ENCODE data around the gene TMEM63C.

Gene TMEM63C

GRCh38 chr14:77208979-77209318 is 27.4 kb downstream of the TMEM63C start:
- TF ChIP-seq EP300 (IDR thresholded peaks at IDR 0.05; ENCODE audit: borderline replicate concordance) (no peak), NFIC (IDR thresholded peaks at IDR 0.05) (no peak)

- TF ChIP-seq TEAD4 (IDR thresholded peaks at IDR 0.05) (no peak), USF1 (IDR thresholded peaks at IDR 0.05) (no peak), TCF12 (IDR thresholded peaks at IDR 0.05; ENCODE audit: low read depth) (no peak), RAD21 (IDR thresholded peaks at IDR 0.05; ENCODE audit: low read depth) (no peak), EP300 (IDR thresholded peaks at IDR 0.05; ENCODE audit: borderline replicate concordance) (no peak), ZBTB7A (IDR thresholded peaks at IDR 0.05; ENCODE audit: low read depth) (no peak), YY1 (IDR thresholded peaks at IDR 0.05; ENCODE audit: low read depth) (no peak), REST (IDR thresholded peaks at IDR 0.05; ENCODE audit: low read depth) (no peak)
Observed at GRCh38 chr14:77212097-77212870, 30.7 kb downstream of the TMEM63C start.

- TF ChIP-seq RAD21 (IDR thresholded peaks at IDR 0.05; ENCODE audit: low read depth) (peak; percentile 83), REST (IDR thresholded peaks at IDR 0.05; ENCODE audit: low read depth) (no peak), EP300 (IDR thresholded peaks at IDR 0.05; ENCODE audit: borderline replicate concordance) (no peak)
Observed at GRCh38 chr14:77212943-77213678, 31.5 kb downstream of the TMEM63C start.

GRCh38 chr14:77213679-77214016 is 32.0 kb downstream of the TMEM63C start:
- TF ChIP-seq REST (IDR thresholded peaks at IDR 0.05; ENCODE audit: low read depth) (no peak), TCF12 (IDR thresholded peaks at IDR 0.05; ENCODE audit: low read depth) (no peak), RAD21 (IDR thresholded peaks at IDR 0.05; ENCODE audit: low read depth) (no peak), EGR1 (IDR thresholded peaks at IDR 0.05) (no peak), CREB1 (IDR thresholded peaks at IDR 0.05; ENCODE audit: low read depth) (no peak), USF1 (IDR thresholded peaks at IDR 0.05) (no peak), TEAD4 (IDR thresholded peaks at IDR 0.05) (no peak), ZBTB7A (IDR thresholded peaks at IDR 0.05; ENCODE audit: low read depth) (no peak), FOXM1 (IDR thresholded peaks at IDR 0.05; ENCODE audit: borderline replicate concordance, low read depth) (no peak), CEBPB (IDR thresholded peaks at IDR 0.05) (no peak), MAX (IDR thresholded peaks at IDR 0.05) (no peak)

- no peak for TF ChIP-seq NFIC (IDR thresholded peaks at IDR 0.05)
- no peak for TF ChIP-seq CREB1 (IDR thresholded peaks at IDR 0.05; ENCODE audit: low read depth)
- no peak for TF ChIP-seq YY1 (IDR thresholded peaks at IDR 0.05; ENCODE audit: low read depth)
- no peak for TF ChIP-seq FOXM1 (IDR thresholded peaks at IDR 0.05; ENCODE audit: borderline replicate concordance, low read depth)
- no peak for TF ChIP-seq TEAD4 (IDR thresholded peaks at IDR 0.05)
- no peak for TF ChIP-seq RAD21 (IDR thresholded peaks at IDR 0.05; ENCODE audit: low read depth)
- TF ChIP-seq EGR1 (IDR thresholded peaks at IDR 0.05): no peak
- TF ChIP-seq TAF1 (IDR thresholded peaks at IDR 0.05; ENCODE audit: low read depth): no peak
- TF ChIP-seq MAX (IDR thresholded peaks at IDR 0.05): no peak
- TF ChIP-seq REST (IDR thresholded peaks at IDR 0.05; ENCODE audit: low read depth): no peak
Observed at GRCh38 chr14:77214216-77214615, 32.6 kb downstream of the TMEM63C start.
